GM12878 (cell line): ENCODE data around the gene APPL2. TPM values are rescaled to one million over a fixed set of nuclear protein-coding genes. Genes with fewer than 3 reads are reported as not detected.

Source experiments
- ATAC-seq: fragments of 200-7000 bp; cut with Tn5 transposase; 3 replicates; pipeline ENCODE4 v1.9.1; 2020; ENCODE audit warnings: mild to moderate bottlenecking, moderate library complexity
- BruUV-seq: library from RNA; stranded (reverse); fragments of 400-500 nt; replicated peaks from 2 replicates; lab custom pipeline; 2021; lab: Mats Ljungman, UMichigan
- CTCF ChIA-PET: fragments of 300-600 bp; sonication (Branson Sonifier 250); formaldehyde crosslinking; extraction: SDS; loops from one replicate; lab custom pipeline; 2021; ENCODE audit warnings: inconsistent platforms; lab: Yijun Ruan, JAX
- POLR2A ChIA-PET: fragments of 350-600 bp; formaldehyde crosslinking; extraction: SDS; loops from one replicate; lab custom pipeline; 2021; ENCODE audit warnings: inconsistent platforms; lab: Charles Lee
- RAD21 ChIA-PET: fragments of 300-600 bp; sonication (Branson Sonifier 250); formaldehyde crosslinking; loops from one replicate; lab custom pipeline; 2023; ENCODE audit warnings: antibody characterized with exemption; ENCODE audit not compliant: unreplicated experiment; lab: Charles Lee
- SMC1A ChIA-PET: fragments of 300-600 bp; sonication (Branson Sonifier 250); formaldehyde crosslinking; loops from one replicate; lab custom pipeline; 2023; ENCODE audit not compliant: unreplicated experiment, uncharacterized antibody; lab: Charles Lee
- DNase-seq: peaks from one replicate; pipeline ENCODE4 v3.0.0-alpha.2; 2011; ENCODE audit warnings: low read depth, low spot score
- FAIRE-seq: peaks from 3 replicates; lab custom pipeline; 2011; peaks lifted over from hg19 to GRCh38; lab: Jason Lieb, UNC
- H2AFZ ChIP-seq: 2 replicates; pipeline ENCODE4 v1.6.0; 2011; ENCODE audit warnings: low read depth, low read length, control low read depth; ENCODE audit not compliant: control insufficient read depth
- H3K27ac ChIP-seq: 2 replicates; pipeline ENCODE4 v1.5.1; 2011; ENCODE audit warnings: control low read depth; ENCODE audit not compliant: control insufficient read depth, insufficient read depth
- H3K27me3 ChIP-seq, 2 experiments: replicated peaks in 1 of 2; 2 replicates each; pipeline versions ENCODE4 v1.6.0 to v1.6.1; 2011; ENCODE audit warnings: low read length in 1 of 2; ENCODE audit not compliant: control insufficient read depth in 2 of 2, insufficient read depth in 2 of 2
- H3K36me3 ChIP-seq, 2 experiments: 2 replicates each; pipeline ENCODE4 v1.5.1; 2011; ENCODE audit warnings: low read length in 1 of 2; ENCODE audit not compliant: control insufficient read depth in 2 of 2, insufficient read depth in 2 of 2
- H3K4me1 ChIP-seq: 2 replicates; pipeline ENCODE4 v1.6.1; 2011; ENCODE audit warnings: mild to moderate bottlenecking, low read length, moderate library complexity, mixed read lengths; ENCODE audit not compliant: control insufficient read depth, insufficient read depth
- H3K4me2 ChIP-seq: 2 replicates; pipeline ENCODE4 v1.6.0; 2011; ENCODE audit warnings: control low read depth; ENCODE audit not compliant: control insufficient read depth, insufficient read depth
- H3K4me3 ChIP-seq: fragments of 200-600 bp; sonication (generic); 2 replicates; pipeline ENCODE4 v1.5.1; 2016
- H3K79me2 ChIP-seq: 2 replicates; pipeline ENCODE4 v1.6.0; 2011; ENCODE audit warnings: low read length; ENCODE audit not compliant: control insufficient read depth, insufficient read depth
- H3K9ac ChIP-seq: 2 replicates; pipeline ENCODE4 v1.8.0; 2011; ENCODE audit warnings: low read length, control low read depth, mixed read lengths; ENCODE audit not compliant: control insufficient read depth, insufficient read depth
- H3K9me3 ChIP-seq: replicated peaks from 3 replicates; pipeline ENCODE4 v1.5.1; 2011; ENCODE audit warnings: mild to moderate bottlenecking, low read length; ENCODE audit not compliant: control insufficient read depth, insufficient read depth
- H4K20me1 ChIP-seq: 2 replicates; pipeline ENCODE4 v1.6.0; 2011; ENCODE audit not compliant: control insufficient read depth, insufficient read depth
- BCL11A ChIP-seq: IDR thresholded peaks from 2 replicates; pipeline ENCODE4 v1.6.1; 2011; ENCODE audit warnings: low read depth, low read length
- CEBPB ChIP-seq, 2 experiments: fragments of 150-350 bp in 1 of 2; IDR thresholded peaks; 2 replicates each; pipeline ENCODE4 v1.6.1; 2012 to 2014; ENCODE audit warnings: low read depth in 2 of 2, low read length in 2 of 2, borderline replicate concordance in 1 of 2, inconsistent platforms in 1 of 2
- CHD2 ChIP-seq: IDR thresholded peaks from 2 replicates; pipeline ENCODE4 v1.6.1; 2011; ENCODE audit warnings: low read depth, low read length, improper control_type of control experiment, borderline replicate concordance
- CREB1 ChIP-seq: IDR thresholded peaks from 2 replicates; pipeline ENCODE4 v1.6.1; 2012; ENCODE audit warnings: low read depth, mild to moderate bottlenecking, inconsistent platforms
- EGR1 ChIP-seq, 2 experiments: IDR thresholded peaks; 1 replicate in 1 of 2; 2 replicates in 1 of 2; pipeline ENCODE4 v1.6.1; 2011 to 2012; ENCODE audit warnings: low read depth in 2 of 2, low read length in 2 of 2, borderline replicate concordance in 1 of 2, mild to moderate bottlenecking in 1 of 2, moderate library complexity in 1 of 2
- GABPA ChIP-seq: IDR thresholded peaks from 2 replicates; pipeline ENCODE4 v1.6.1; 2014; ENCODE audit warnings: antibody characterized with exemption, low read depth, mild to moderate bottlenecking, inconsistent platforms
- HDAC2 ChIP-seq: fragments of 200-600 bp; sonication (generic); IDR thresholded peaks from 2 replicates; pipeline ENCODE4 v1.6.1; 2017
- HDGF ChIP-seq: fragments of 450-650 bp; IDR thresholded peaks from 2 replicates; pipeline ENCODE4 v1.6.1; 2016; ENCODE audit warnings: antibody characterized with exemption
- IKZF2 ChIP-seq, 2 experiments: fragments of 450-650 bp; IDR thresholded peaks; 2 replicates each; pipeline ENCODE4 v1.6.1; 2017; ENCODE audit warnings: mild to moderate bottlenecking in 2 of 2, moderate library complexity in 2 of 2
- NR2C2 ChIP-seq: IDR thresholded peaks from 2 replicates; pipeline ENCODE4 v1.6.1; 2011; ENCODE audit warnings: borderline replicate concordance, low read depth; ENCODE audit not compliant: control insufficient read depth, insufficient read length
- POU2F2 ChIP-seq: IDR thresholded peaks from 3 replicates; pipeline ENCODE4 v1.6.1; 2011; ENCODE audit warnings: low read depth, mild to moderate bottlenecking, low read length, borderline replicate concordance
- RCOR1 ChIP-seq: conservative IDR thresholded peaks from 2 replicates; pipeline ENCODE4 v1.6.1; 2012; ENCODE audit warnings: low read depth, low read length, improper control_type of control experiment
- SMAD5 ChIP-seq: IDR thresholded peaks from 2 replicates; pipeline ENCODE4 v1.6.1; 2016; ENCODE audit warnings: antibody characterized with exemption, low read depth
- SREBF1 ChIP-seq: IDR thresholded peaks from 2 replicates; pipeline ENCODE4 v1.6.1; 2012; ENCODE audit warnings: mild to moderate bottlenecking, low read length
- ZNF384 ChIP-seq: IDR thresholded peaks from 2 replicates; pipeline ENCODE4 v1.6.1; 2012; ENCODE audit warnings: low read depth, mild to moderate bottlenecking, low read length, improper control_type of control experiment, borderline replicate concordance
- WGBS: methylation state at CpG from one replicate; pipeline ENCODE4 v1.1.6; 2016; ENCODE audit warnings: low lambda C conversion rate; ENCODE audit not compliant: insufficient replicate concordance, insufficient coverage; ENCODE audit errors: missing lambda C conversion rate; 5-methylcytosine and 5-hydroxymethylcytosine counted together
- in situ Hi-C: fragments of 300-500 bp; cut with MboI; formaldehyde crosslinking; loops from 9 replicates; pipeline ENCODE4 v1.14.3; 2018; ENCODE audit warnings: mixed read lengths
- intact Hi-C: fragments of 100-400 bp; cut with micrococcal nuclease; formaldehyde crosslinking; loops from one replicate; pipeline ENCODE4 v1.14.2; 2022; ENCODE audit not compliant: unreplicated experiment
- polyA plus RNA-seq, 11 experiments: library from polyadenylated mRNA; depleted of rRNA in 4 of 11; unstranded in 6 of 11; stranded (reverse) in 5 of 11; fragments of >200 nt; fragmentation: Nextera tagmentation in 4 of 11; fragmentation: Illumina TruSeq in 1 of 11; extraction: Ambion mirVana in 4 of 11; extraction: Trizol in 1 of 11; gene quantifications; 1 replicate in 1 of 11; 2 replicates in 10 of 11; pipeline versions ENCODE4 v1.2.1 to v1.2.3, GENCODE V29; 2011 to 2016; ENCODE audit warnings: inconsistent platforms in 2 of 11, missing spikeins in 2 of 11, low read depth in 1 of 11
- total RNA-seq, 4 experiments: library from RNA; depleted of rRNA in 3 of 4; stranded (reverse); fragments of >200 nt in 3 of 4; fragmentation: Illumina TruSeq in 1 of 4; extraction: Trizol in 1 of 4; gene quantifications; 2 replicates each; pipeline versions ENCODE4 v1.2.1 to v1.2.3, GENCODE V29; 2013 to 2021
- TF ChIP-seq, protein P1 (sequence below): fragments of 450-650 bp; IDR thresholded peaks from 2 replicates; pipeline ENCODE4 v1.6.1; 2018; ENCODE audit warnings: mild to moderate bottlenecking, low read depth, moderate library complexity; ENCODE audit not compliant: partially characterized antibody
- TF ChIP-seq, protein P2 (sequence below): fragments of 450-650 bp; IDR thresholded peaks from 2 replicates; pipeline ENCODE4 v1.6.1; 2016; ENCODE audit warnings: mild to moderate bottlenecking

APPL2 gene
- total and polyA plus RNA-seq, 10 of the 15 experiments (the other 5 are each of a cell fraction or from before 2014, with no cell fraction given), result 1.9 to 14.2 (median 7.5) TPM

- DNase-seq (no peak), FAIRE-seq (no peak), ATAC-seq (no peak)
- RAD21 ChIA-PET, result no interaction called here
- H3K27ac ChIP-seq, result no peak overlapping the region
- H3K9ac ChIP-seq, result no peak overlapping the region
- H2AFZ ChIP-seq, result no peak overlapping the region
- BruUV-seq, result no TSS peak
- in situ Hi-C loops, result no loop called here
- no peaks in the 10 kb centered on the region for H3K79me2 ChIP-seq
- H3K9me3 ChIP-seq, result no peaks in the 10 kb centered on the region
- CTCF ChIA-PET, result interaction anchor here (0.9 kb wide), 1 partner anchor 19 kb away, joined by 3 read pairs; no protein-coding TSS in a partner anchor
- H4K20me1 ChIP-seq, result no peaks in the 10 kb centered on the region
- WGBS, result 80% methylated on average over 6 of the region's 6 CpGs
- H3K36me3 ChIP-seq, result peaks cover 0 to 2% of the 10 kb centered on the region in 2 experiments; a peak in 3 of 4 replicates
- intact Hi-C loops, result no loop called here
- POLR2A ChIA-PET, result no interaction called here
- no peaks in the 10 kb centered on the region for H3K27me3 ChIP-seq
- SMC1A ChIA-PET, result no interaction called here
- H3K4me3 ChIP-seq, result no peak overlapping the region
- TF ChIP-seq HDAC2 (no peak), NR2C2 (no peak), SMAD5 (no peak), CREB1 (no peak), POU2F2 (no peak), RCOR1 (no peak), IKZF2 (IDR thresholded peaks at IDR 0.05) (no peak), ZNF384 (no peak), CEBPB (IDR thresholded peaks at IDR 0.05; ENCODE audit: borderline replicate concordance in 1 of 2, low read depth in 2 of 2, low read length in 2 of 2) (no peak), HDGF (no peak), EGR1 (IDR thresholded peaks at IDR 0.05; ENCODE audit: borderline replicate concordance in 1 of 2, low read depth in 2 of 2, low read length in 2 of 2) (no peak), GABPA (no peak), BCL11A (no peak), SREBF1 (no peak), CHD2 (no peak)
- TF ChIP-seq, protein P1, sequence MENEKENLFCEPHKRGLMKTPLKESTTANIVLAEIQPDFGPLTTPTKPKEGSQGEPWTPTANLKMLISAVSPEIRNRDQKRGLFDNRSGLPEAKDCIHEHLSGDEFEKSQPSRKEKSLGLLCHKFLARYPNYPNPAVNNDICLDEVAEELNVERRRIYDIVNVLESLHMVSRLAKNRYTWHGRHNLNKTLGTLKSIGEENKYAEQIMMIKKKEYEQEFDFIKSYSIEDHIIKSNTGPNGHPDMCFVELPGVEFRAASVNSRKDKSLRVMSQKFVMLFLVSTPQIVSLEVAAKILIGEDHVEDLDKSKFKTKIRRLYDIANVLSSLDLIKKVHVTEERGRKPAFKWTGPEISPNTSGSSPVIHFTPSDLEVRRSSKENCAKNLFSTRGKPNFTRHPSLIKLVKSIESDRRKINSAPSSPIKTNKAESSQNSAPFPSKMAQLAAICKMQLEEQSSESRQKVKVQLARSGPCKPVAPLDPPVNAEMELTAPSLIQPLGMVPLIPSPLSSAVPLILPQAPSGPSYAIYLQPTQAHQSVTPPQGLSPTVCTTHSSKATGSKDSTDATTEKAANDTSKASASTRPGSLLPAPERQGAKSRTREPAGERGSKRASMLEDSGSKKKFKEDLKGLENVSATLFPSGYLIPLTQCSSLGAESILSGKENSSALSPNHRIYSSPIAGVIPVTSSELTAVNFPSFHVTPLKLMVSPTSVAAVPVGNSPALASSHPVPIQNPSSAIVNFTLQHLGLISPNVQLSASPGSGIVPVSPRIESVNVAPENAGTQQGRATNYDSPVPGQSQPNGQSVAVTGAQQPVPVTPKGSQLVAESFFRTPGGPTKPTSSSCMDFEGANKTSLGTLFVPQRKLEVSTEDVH, result no peak
- TF ChIP-seq, protein P2, sequence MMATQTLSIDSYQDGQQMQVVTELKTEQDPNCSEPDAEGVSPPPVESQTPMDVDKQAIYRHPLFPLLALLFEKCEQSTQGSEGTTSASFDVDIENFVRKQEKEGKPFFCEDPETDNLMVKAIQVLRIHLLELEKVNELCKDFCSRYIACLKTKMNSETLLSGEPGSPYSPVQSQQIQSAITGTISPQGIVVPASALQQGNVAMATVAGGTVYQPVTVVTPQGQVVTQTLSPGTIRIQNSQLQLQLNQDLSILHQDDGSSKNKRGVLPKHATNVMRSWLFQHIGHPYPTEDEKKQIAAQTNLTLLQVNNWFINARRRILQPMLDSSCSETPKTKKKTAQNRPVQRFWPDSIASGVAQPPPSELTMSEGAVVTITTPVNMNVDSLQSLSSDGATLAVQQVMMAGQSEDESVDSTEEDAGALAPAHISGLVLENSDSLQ, result no peak
- H3K4me1 ChIP-seq, result no peaks in the 10 kb centered on the region; the same call in 1 of the 2 replicates
- H3K4me2 ChIP-seq, result no peak overlapping the region
Observed at GRCh38 chr12:105212438-105212837, 23.5 kb downstream of the APPL2 start.
